IMR-90 (cell line): Measurements from ENCODE around the gene UGT3A1.
"Not testable (repeated sequence)": the region's sequence is repeated elsewhere in the genome, so short reads cannot be mapped to it uniquely, and the experiment has no call there.

Experiments
- BHLHE40 ChIP-seq: fragments of 150-350 bp; IDR thresholded peaks from 2 replicates; pipeline ENCODE4 v1.6.1; 2016; ENCODE audit warnings: mild to moderate bottlenecking, low read depth, low read length
- CEBPB ChIP-seq: IDR thresholded peaks from 2 replicates; pipeline ENCODE4 v1.6.1; 2012; ENCODE audit warnings: low read depth, low read length, improper control_type of control experiment
- CHD1 ChIP-seq: IDR thresholded peaks from 2 replicates; pipeline ENCODE4 v1.6.1; 2012; ENCODE audit warnings: low read depth, low read length, improper control_type of control experiment
- CTCF ChIP-seq: conservative IDR thresholded peaks from 2 replicates; pipeline ENCODE4 v1.5.1; 2012; ENCODE audit warnings: mild to moderate bottlenecking, low read depth, low read length, improper control_type of control experiment
- FOS ChIP-seq: fragments of 150-350 bp; IDR thresholded peaks from 2 replicates; pipeline ENCODE4 v1.6.1; 2016; ENCODE audit warnings: low read depth, low read length
- MAFK ChIP-seq: IDR thresholded peaks from 2 replicates; pipeline ENCODE4 v1.6.1; 2012; ENCODE audit warnings: low read depth, low read length, improper control_type of control experiment
- MAZ ChIP-seq: IDR thresholded peaks from 2 replicates; pipeline ENCODE4 v1.6.1; 2012; ENCODE audit warnings: low read depth, mild to moderate bottlenecking, low read length, improper control_type of control experiment, moderate library complexity, borderline replicate concordance
- POLR2A ChIP-seq: IDR thresholded peaks from 2 replicates; pipeline ENCODE4 v1.6.1; 2012; ENCODE audit warnings: mild to moderate bottlenecking, low read depth, low read length
- RAD21 ChIP-seq: IDR thresholded peaks from 2 replicates; pipeline ENCODE4 v1.6.1; 2012; ENCODE audit warnings: low read length, improper control_type of control experiment
- RFX5 ChIP-seq: IDR thresholded peaks from 2 replicates; pipeline ENCODE4 v1.8.0; 2012; ENCODE audit warnings: low read depth, mild to moderate bottlenecking, low read length, moderate library complexity
- SMC3 ChIP-seq: fragments of 150-350 bp; IDR thresholded peaks from 2 replicates; pipeline ENCODE4 v1.6.1; 2016; ENCODE audit warnings: low read depth, mild to moderate bottlenecking, antibody characterized with exemption, low read length, moderate library complexity
- USF2 ChIP-seq: fragments of 150-350 bp; IDR thresholded peaks from 2 replicates; pipeline ENCODE4 v1.6.1; 2017; ENCODE audit warnings: mild to moderate bottlenecking, antibody characterized with exemption, low read length, low read depth

- not testable (repeated sequence) for TF ChIP-seq CTCF, RAD21, MAFK, MAZ, FOS, RFX5, CHD1, SMC3, POLR2A, CEBPB, USF2, BHLHE40
Observed at GRCh38 chr5:36019584-36019983, 28.4 kb upstream of the UGT3A1 start.
